SK-N-SH (cell line): ENCODE measurements around the gene POLD4. TPM values are rescaled to one million over a fixed set of nuclear protein-coding genes. Genes with fewer than 3 reads are reported as not detected.

ENCODE experiments used
- CTCF ChIA-PET: fragments of 300-600, 350-600 bp; formaldehyde crosslinking; extraction: SDS; loops from one replicate; lab custom pipeline; 2021; lab: Yijun Ruan, JAX
- POLR2A ChIA-PET: fragments of 350-600 bp; sonication (Branson Sonifier 250); formaldehyde crosslinking; extraction: SDS; loops from one replicate; lab custom pipeline; 2020; ENCODE audit warnings: antibody characterized with exemption, inconsistent platforms; lab: Yijun Ruan, JAX
- DNase-seq: peaks from one replicate; pipeline ENCODE4 v3.0.0; 2012
- H2AFZ ChIP-seq: fragments of 200-600 bp; sonication (generic); 2 replicates; pipeline ENCODE4 v1.8.1; 2016; ENCODE audit warnings: antibody characterized with exemption, mild to moderate bottlenecking, low read depth
- H3F3A ChIP-seq: fragments of 200-600 bp; sonication (generic); replicated peaks from 2 replicates; pipeline ENCODE3; 2016; ENCODE audit warnings: antibody characterized with exemption, mild to moderate bottlenecking; ENCODE audit not compliant: insufficient read depth
- H3K27ac ChIP-seq, 2 experiments: fragments of 200-500 bp in 1 of 2; fragments of 200-600 bp in 1 of 2; sonication (Bioruptor generic) in 1 of 2; sonication (generic), shearing (Covaris generic) in 1 of 2; 2 replicates each; pipeline versions ENCODE4 v1.5.1 to v1.6.1; 2014 to 2016; ENCODE audit warnings: low read depth in 2 of 2, inconsistent platforms in 1 of 2, low read length in 1 of 2, mild to moderate bottlenecking in 1 of 2, mixed read lengths in 1 of 2
- H3K27me3 ChIP-seq: fragments of 200-600 bp; sonication (generic), shearing (Covaris generic); 2 replicates; pipeline ENCODE4 v1.6.1; 2016; ENCODE audit warnings: mixed run types; ENCODE audit not compliant: insufficient read depth
- H3K36me3 ChIP-seq, 2 experiments: fragments of 200-500 bp in 1 of 2; fragments of 200-600 bp in 1 of 2; sonication (Bioruptor generic) in 1 of 2; sonication (generic) in 1 of 2; replicated peaks in 1 of 2; 2 replicates each; pipeline versions ENCODE3 to v1.5.1; 2014 to 2016; ENCODE audit warnings: low read length in 1 of 2, mild to moderate bottlenecking in 1 of 2; ENCODE audit not compliant: insufficient read depth in 2 of 2, control insufficient read depth in 1 of 2
- H3K4me1 ChIP-seq, 2 experiments: fragments of 200-500 bp in 1 of 2; fragments of 200-600 bp in 1 of 2; sonication (Bioruptor generic) in 1 of 2; sonication (generic), shearing (Covaris generic) in 1 of 2; 2 replicates each; pipeline versions ENCODE4 v1.5.1 to v1.6.1; 2014 to 2016; ENCODE audit warnings: low read depth in 1 of 2, low read length in 1 of 2, mixed run types in 1 of 2; ENCODE audit not compliant: insufficient read depth in 2 of 2, control insufficient read depth in 1 of 2
- H3K4me2 ChIP-seq: fragments of 200-600 bp; sonication (generic), shearing (Covaris generic); 2 replicates; pipeline ENCODE4 v1.6.1; 2017; ENCODE audit warnings: mixed run types
- H3K4me3 ChIP-seq, 2 experiments: fragments of 200-500 bp in 1 of 2; fragments of 200-600 bp in 1 of 2; sonication (Bioruptor generic) in 1 of 2; sonication (generic), shearing (Covaris generic) in 1 of 2; 2 replicates each; pipeline versions ENCODE4 v1.5.1 to v1.8.1; 2014 to 2016; ENCODE audit warnings: low read depth in 2 of 2, inconsistent platforms in 1 of 2, low read length in 1 of 2, mild to moderate bottlenecking in 1 of 2, mixed read lengths in 1 of 2, moderate library complexity in 1 of 2
- H3K79me2 ChIP-seq: fragments of 200-600 bp; sonication (generic); 2 replicates; pipeline ENCODE4 v1.8.1; 2017; ENCODE audit warnings: mild to moderate bottlenecking; ENCODE audit not compliant: insufficient read depth
- H3K9ac ChIP-seq: fragments of 200-600 bp; sonication (generic); 2 replicates; pipeline ENCODE4 v1.6.1; 2017; ENCODE audit warnings: mixed run types
- H3K9me2 ChIP-seq: fragments of 200-600 bp; sonication (generic); 2 replicates; pipeline ENCODE4 v1.6.1; 2017; ENCODE audit warnings: mixed run types
- H3K9me3 ChIP-seq: fragments of 200-600 bp; sonication (generic); 2 replicates; pipeline ENCODE4 v1.6.1; 2017; ENCODE audit warnings: mixed run types, mild to moderate bottlenecking, moderate library complexity
- H4K20me1 ChIP-seq: fragments of 200-600 bp; sonication (generic); 2 replicates; pipeline ENCODE4 v1.6.1; 2017; ENCODE audit warnings: mild to moderate bottlenecking, mixed run types; ENCODE audit not compliant: insufficient read depth
- CHD2 ChIP-seq: fragments of 150-350 bp; IDR thresholded peaks from 2 replicates; pipeline ENCODE4 v1.6.1; 2018; ENCODE audit warnings: low read length; ENCODE audit not compliant: partially characterized antibody
- CTCF ChIP-seq: fragments of 200-600 bp; sonication (generic); IDR thresholded peaks from 2 replicates; pipeline ENCODE4 v1.6.1; 2017; ENCODE audit warnings: antibody characterized with exemption, mild to moderate bottlenecking, moderate library complexity
- ELF1 ChIP-seq: IDR thresholded peaks from 2 replicates; pipeline ENCODE4 v1.4.0; 2012
- EZH2phosphoT487 ChIP-seq: fragments of 200-600 bp; sonication (generic); IDR thresholded peaks from 2 replicates; pipeline ENCODE4 v1.6.1; 2017; ENCODE audit warnings: low read depth, mixed run types, mild to moderate bottlenecking, antibody characterized with exemption, moderate library complexity, borderline replicate concordance
- FOXJ3 ChIP-seq: sonication (generic); formaldehyde crosslinking; IDR thresholded peaks from 2 replicates; pipeline ENCODE4 v1.5.1; 2020; ENCODE audit warnings: mild to moderate bottlenecking, missing genetic modification reagents
- JUND ChIP-seq: IDR thresholded peaks from 2 replicates; pipeline ENCODE4 v1.4.0; 2012
- MAX ChIP-seq: IDR thresholded peaks from 2 replicates; pipeline ENCODE4 v1.4.0; 2012; ENCODE audit warnings: low read depth
- MEF2A ChIP-seq: IDR thresholded peaks from 2 replicates; pipeline ENCODE4 v1.4.0; 2012; ENCODE audit warnings: low read depth, borderline replicate concordance
- MXI1 ChIP-seq: IDR thresholded peaks from 2 replicates; pipeline ENCODE4 v1.6.1; 2012; ENCODE audit warnings: mild to moderate bottlenecking, low read depth, low read length, improper control_type of control experiment
- NFIC ChIP-seq: IDR thresholded peaks from 2 replicates; pipeline ENCODE4 v1.4.0; 2012; ENCODE audit warnings: borderline replicate concordance
- RFX5 ChIP-seq: IDR thresholded peaks from 2 replicates; pipeline ENCODE4 v1.6.1; 2012; ENCODE audit warnings: mild to moderate bottlenecking, improper control_type of control experiment, low read length
- SIN3A ChIP-seq: IDR thresholded peaks from 2 replicates; pipeline ENCODE4 v1.6.1; 2012; ENCODE audit warnings: low read depth, mild to moderate bottlenecking, low read length, moderate library complexity, borderline replicate concordance
- ZBTB33 ChIP-seq: IDR thresholded peaks from 2 replicates; pipeline ENCODE4 v1.4.0; 2012; ENCODE audit warnings: low read depth, borderline replicate concordance
- WGBS: methylation state at CpG from one replicate; pipeline ENCODE4 v1.1.6; 2017; ENCODE audit warnings: low lambda C conversion rate; 5-methylcytosine and 5-hydroxymethylcytosine counted together
- polyA plus RNA-seq, 3 experiments: library from polyadenylated mRNA; depleted of rRNA; stranded (reverse); fragments of >200 nt; gene quantifications; 2 replicates each; pipeline ENCODE4 v1.2.3, GENCODE V29; 2012
- TF ChIP-seq, protein P1 (sequence below): fragments of 150-350 bp; IDR thresholded peaks from 2 replicates; pipeline ENCODE4 v1.6.1; 2017; ENCODE audit warnings: antibody characterized with exemption, low read length, low read depth, borderline replicate concordance
- TF ChIP-seq, protein P2 (sequence below): IDR thresholded peaks from 2 replicates; pipeline ENCODE4 v1.4.0; 2012; ENCODE audit warnings: low read depth, borderline replicate concordance

Gene POLD4
- polyA plus RNA-seq, 1 of the 3 experiments (the other 2 are of a cell fraction) = 80.4 TPM

- TF ChIP-seq, protein P1, sequence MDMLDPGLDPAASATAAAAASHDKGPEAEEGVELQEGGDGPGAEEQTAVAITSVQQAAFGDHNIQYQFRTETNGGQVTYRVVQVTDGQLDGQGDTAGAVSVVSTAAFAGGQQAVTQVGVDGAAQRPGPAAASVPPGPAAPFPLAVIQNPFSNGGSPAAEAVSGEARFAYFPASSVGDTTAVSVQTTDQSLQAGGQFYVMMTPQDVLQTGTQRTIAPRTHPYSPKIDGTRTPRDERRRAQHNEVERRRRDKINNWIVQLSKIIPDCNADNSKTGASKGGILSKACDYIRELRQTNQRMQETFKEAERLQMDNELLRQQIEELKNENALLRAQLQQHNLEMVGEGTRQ = no peak
These were observed 36.5 kb downstream of the POLD4 start (continued) for GRCh38 chr11:67316882-67317204.

GRCh38 chr11:67315325-67315909 lies 37.9 kb downstream of the POLD4 start:
- Histone ChIP-seq H3F3A (peaks cover 23% of the 10 kb centered on the region), H3K4me2 (no peak overlapping the region), H3K9me2 (no peaks in the 10 kb centered on the region), H3K9ac (no peak overlapping the region), H3K79me2 (0 out of 2 replicates have a peak, but pooled peaks cover 4% of the 10 kb centered on the region), H4K20me1 (no peaks in the 10 kb centered on the region), H2AFZ (no peak overlapping the region), H3K9me3 (no peaks in the 10 kb centered on the region), H3K27me3 (no peaks in the 10 kb centered on the region), H3K4me1 (peaks cover 4 to 27% of the 10 kb centered on the region in 2 experiments; a peak in 1 of 4 replicates), H3K4me3 (no peak overlapping the region), H3K36me3 (no peaks in the 10 kb centered on the region), H3K27ac (no peak overlapping the region)
- TF ChIP-seq, protein P2, sequence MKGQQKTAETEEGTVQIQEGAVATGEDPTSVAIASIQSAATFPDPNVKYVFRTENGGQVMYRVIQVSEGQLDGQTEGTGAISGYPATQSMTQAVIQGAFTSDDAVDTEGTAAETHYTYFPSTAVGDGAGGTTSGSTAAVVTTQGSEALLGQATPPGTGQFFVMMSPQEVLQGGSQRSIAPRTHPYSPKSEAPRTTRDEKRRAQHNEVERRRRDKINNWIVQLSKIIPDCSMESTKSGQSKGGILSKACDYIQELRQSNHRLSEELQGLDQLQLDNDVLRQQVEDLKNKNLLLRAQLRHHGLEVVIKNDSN = no peak
- TF ChIP-seq RFX5 (no peak), SIN3A (no peak), ELF1 (no peak), NFIC (no peak), CHD2 (no peak), MXI1 (no peak), MAX (no peak), FOXJ3 (no peak), EZH2phosphoT487 (no peak), MEF2A (no peak), JUND (no peak), CTCF (no peak), ZBTB33 (no peak)
- POLR2A ChIA-PET = no interaction called here
- CTCF ChIA-PET = interaction anchor here (0.8 to 12.0 kb wide), 5 partner anchors 27 to 196 kb away, joined by 3 to 274 read pairs (median 6); partner anchors contain the start of genes ANKRD13D, GRK2 and KDM2A
- 92% methylated on average over 9 of the region's 9 CpGs for WGBS
- no peak for DNase-seq
